SK-N-DZ (cell line): ENCODE data around the gene LRP1B.

Experiments used
- DNase-seq: peaks from one replicate; pipeline ENCODE4 v3.0.0-alpha.2; 2015; ENCODE audit warnings: low spot score

Gene LRP1B

DNA sequence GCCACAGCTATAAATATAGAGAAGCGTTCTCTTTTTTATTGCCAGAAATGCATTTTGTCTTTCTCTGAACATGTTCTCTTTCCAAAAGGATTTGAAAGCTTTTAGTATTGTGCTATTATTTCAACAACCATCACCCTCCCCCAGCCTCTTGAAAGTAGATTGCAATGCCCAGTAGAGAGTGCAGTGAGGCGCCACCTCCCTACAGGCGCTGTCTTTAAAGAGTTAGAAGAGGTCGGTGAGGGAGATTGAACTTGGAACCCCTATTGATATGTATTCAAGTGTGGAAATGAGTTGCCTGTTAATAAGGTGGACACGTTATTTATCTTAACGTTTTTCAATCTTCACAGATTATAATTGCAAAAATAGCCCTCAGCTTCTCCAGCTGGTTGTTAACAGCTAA lies 360.3 kb downstream of the LRP1B start:
- DNase-seq, result no peak

DNA sequence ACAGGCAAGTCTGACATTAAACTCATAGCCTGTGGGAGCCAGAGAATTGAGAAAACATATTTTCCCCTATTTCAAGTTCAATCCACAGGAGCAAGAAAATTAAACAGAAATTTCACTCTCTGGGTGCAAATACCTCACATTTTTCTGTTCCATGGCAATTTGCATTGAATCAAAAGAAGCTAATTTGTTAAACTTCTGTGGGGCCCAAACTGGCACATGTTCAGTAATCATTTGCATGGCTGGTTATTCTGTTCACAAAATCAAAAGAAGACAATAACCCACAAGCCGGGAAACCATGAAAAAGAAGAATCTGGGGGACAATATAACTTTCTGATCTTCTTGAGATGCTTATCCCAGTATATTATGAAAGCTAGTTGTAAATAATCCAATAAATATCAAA lies 363.1 kb downstream of the LRP1B start:
- DNase-seq, result no peak

DNA sequence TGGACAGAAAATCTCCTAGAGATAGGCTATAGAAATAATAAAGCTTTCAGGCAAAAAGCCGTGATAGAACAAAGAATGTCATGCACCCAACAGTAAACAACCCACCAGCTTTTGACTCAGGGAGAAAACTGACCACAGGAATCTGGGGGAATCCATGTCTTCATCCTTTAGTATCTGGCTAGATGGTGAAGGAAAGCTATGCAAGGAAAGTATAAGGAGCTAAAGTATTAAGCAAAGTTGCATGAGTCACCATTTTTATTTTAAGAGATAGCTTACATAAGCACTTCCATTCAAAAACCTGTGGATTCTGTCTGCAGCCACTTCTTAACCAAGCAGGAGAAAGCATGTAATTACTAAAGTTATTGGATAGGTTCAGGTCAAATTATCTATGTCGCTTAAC lies 363.8 kb downstream of the LRP1B start:
- DNase-seq, result no peak

DNA sequence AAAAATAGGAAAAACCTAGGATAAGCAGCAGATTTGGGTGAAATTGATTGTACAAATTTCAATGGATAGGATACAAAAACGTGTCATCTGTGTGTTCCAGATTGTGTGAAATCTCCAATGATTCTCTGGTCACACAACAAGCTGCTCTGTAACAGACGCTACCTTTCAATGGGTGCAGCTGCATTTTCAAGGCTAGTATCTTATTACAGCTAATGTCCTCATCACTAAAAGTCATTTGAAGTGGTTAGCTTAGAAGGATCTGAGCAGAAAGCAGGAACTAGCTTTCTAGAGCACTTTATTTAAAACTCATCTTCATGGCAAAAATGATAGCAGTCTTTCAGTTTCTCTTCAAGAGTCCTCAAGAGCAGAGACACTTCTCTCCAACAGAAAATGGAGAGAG lies 364.6 kb downstream of the LRP1B start:
- no peak for DNase-seq

DNA sequence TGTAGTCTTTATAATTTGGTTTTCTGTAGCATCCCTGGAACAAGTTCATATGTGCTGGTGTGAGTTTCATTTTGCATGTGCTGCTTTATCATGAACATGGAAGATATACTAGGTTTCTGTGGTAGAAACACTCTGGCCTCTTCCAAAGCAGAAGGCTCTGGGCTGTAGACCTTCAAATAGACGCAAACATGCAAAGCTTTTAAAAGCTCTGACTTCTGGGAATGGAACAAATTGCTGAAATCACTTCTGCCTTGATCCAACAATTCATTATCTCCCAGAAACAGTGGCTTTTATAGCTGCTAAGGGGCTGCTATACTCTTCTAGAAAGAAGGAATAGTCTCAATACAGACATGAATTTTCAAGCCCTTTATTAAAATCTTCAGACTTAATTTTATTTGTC lies 382.2 kb downstream of the LRP1B start:
- DNase-seq, result no peak

DNA sequence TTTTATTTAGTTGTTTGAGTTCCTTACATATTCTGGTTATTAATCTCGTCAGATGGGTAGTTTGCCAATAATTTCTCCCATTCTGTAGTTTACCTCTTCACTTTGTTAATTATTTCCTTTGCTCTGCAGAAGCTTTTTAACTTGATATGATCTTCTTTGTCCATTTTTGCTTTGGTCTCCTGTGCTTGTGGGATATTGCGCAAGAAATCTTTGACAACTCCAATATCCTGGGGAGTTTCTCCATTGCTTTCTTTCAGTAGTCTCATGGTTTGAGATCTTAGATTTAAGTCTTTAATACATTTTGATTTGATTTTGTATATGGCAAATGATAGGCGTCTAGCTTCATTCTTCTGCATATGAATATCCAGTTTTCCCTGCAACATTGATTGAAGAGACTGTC lies 389.2 kb downstream of the LRP1B start:
- no peak for DNase-seq

DNA sequence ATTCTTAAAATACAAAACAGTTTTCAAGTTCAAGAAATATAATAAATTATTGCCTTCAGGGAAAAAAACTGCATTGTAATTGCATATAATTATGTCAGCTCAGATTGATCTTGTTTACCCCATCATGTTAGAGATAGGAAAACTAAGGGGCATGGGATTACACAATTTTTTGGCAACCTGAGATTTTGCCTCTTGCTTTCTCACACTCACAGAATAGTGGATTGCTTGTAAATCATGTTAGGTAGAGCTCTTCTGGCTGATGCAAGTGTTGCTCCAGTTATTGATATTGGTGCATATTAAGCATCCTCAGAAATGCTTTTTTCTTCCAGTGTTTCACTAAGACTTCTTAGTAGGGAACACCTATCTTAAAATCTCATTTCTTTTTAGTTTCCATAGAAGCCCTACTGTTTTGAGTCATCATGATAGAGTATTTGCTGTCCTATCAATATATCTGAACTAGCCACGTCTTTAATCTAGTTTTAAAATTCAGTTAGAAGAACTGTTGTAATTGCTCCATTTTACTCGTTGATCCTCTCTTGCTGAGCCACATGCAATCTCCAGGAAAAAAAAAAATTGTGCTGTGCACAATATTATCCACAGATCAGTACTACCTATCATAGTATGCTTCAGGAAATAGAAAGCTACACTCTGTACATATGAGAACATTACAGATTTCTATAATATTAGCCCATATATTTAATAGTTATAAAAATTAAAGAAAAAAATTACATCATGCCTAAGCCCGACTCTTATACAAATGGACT lies 393.1 kb downstream of the LRP1B start:
- no peak for DNase-seq

DNA sequence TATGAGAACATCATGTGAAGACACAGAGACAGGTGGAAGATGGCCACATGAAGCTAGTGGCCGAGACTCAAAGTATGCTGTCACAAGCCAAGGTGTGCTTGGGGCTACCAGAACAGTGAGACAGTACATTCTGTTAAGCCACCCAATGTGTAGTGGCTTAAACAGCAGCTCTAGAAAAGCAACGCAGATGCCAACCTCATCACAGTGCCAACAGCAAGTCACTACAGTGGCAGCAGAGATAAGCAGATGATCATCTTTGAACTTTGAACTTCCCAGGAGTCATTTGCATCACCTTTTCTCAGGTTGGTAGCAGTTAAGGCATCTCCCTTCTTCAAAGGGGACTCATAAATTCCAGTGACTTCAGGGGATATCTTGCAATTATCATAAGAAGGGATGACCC lies 394.4 kb downstream of the LRP1B start:
- DNase-seq, result no peak

DNA sequence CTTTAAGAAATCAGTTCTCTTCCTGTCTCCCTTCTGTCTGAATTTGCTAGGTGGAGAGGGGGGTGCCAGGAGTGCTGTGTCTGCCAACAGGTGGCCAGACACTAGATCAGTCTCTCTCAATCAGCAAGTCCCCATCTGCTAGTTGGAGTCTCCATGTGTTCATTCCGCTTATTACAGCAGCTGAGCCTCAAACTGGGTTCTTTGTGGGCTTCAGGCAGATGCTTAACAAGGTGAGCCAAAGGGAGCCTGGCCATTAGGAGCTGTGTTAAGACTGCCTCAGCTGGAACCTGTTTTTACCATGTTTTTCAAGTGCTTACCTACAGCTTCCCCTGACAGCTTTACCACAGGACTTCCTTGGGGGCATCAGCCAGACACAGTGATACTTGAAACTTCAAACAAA lies 401.9 kb downstream of the LRP1B start:
- peak; percentile 15 for DNase-seq

DNA sequence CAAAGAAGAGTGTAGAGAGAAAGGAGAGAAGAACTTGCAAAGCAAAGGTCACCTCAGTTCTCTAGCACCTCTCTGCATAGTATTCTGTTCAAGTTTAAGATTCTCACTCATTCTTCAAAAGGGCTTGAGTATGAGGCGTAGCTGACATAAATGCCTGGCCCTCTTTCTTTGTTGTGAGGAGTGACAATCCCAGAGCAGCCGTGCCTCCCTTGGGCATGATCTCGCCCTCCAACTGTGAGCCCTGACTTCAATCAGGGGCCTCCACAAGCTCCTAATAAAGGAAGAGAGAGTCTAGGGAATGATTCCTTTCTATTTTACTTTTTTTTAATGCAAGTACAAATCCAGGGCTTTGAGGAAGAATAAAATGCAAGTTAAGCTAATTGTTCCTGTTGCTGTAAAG lies 402.7 kb downstream of the LRP1B start:
- no peak for DNase-seq

DNA sequence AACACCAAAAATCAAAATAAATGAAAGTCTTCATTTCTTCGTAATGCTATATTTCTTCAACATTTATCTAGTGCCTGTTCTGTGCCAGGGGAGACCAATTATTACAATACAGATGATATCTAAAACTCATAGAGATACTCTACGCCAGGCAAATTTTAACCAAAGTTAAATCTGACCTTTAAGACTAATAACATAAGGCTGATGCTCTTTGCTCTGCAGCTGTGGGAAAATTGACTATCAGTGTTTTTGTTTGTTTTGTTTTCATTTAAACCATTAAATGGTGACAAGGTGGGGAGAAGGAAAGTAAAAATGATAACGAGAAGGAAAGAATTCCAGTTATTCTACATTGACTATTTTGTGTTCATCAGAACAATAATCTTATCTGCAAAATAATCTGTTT lies 406.4 kb downstream of the LRP1B start:
- no peak for DNase-seq

DNA sequence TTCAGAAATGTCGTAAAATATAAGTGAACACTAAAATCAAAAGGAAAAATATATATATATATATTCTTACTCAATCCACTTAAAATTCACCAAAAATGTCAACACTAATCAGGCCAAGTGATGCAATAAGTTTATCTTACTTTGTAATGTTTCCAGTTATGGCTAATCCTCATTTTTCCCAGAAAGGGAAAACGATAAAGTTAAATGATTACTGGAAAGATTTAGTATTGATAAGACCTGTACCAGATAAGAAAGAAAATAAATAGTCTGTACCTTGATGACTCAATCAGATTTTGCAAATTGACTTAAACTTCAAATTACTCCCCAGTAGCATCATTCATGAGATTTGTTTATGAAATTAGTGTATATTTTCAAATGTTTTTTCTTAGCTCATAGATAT lies 407.0 kb downstream of the LRP1B start:
- DNase-seq, result no peak

DNA sequence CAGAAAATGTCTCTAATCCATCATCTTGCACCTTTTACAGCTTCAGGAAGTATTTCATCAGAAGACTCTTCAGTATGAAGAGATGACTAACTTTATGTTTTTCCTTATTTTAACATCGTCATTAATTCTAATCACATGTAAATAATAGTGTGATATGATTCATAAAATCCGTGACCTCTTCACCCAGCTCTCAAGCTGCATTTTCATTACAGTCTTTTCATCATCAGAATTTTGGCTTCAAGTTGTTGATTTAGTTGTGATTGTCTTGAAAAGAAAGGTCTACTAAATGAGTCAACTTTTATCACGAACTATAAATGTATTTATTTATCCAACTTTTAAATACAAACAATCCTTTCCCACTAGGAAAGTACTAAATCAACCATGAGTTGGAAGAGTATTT lies 410.3 kb downstream of the LRP1B start:
- no peak for DNase-seq

DNA sequence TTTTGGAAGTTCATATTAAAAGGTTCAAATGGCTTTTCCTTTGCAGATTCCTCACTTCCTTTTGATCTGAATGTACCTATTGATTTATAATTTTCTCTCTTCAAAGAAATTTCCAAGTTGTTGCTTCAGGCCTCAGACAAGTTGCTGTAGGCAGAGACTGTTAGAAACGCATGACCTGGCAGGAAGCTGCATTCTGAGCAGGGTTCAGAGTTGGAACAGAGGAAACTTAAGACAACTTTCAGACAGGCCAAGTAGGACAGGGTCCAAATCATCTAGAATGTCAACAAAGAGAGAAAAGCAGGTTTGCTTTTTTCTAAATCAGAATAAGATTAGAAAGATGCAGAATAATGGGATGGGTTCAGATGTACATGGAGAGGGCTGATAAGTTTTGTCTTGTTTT lies 416.3 kb downstream of the LRP1B start:
- no peak for DNase-seq

DNA sequence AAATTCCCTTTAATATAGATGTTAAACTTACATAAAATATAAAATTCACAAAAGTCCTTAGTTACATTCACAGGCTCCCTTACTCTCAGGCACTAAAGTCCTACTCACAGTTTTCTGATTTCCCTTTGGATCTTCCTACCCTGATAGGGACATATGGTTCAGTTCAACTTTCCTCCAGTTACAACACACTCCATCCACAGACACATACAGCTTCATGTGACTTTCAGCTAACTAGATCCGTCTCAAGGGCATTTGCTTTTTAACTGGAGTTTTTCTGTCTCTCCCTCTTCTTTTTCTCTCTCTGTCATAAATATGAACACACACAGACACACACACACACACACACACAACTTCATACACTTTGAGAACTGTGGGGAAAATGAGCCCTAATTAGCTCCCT lies 419.2 kb downstream of the LRP1B start:
- no peak for DNase-seq

DNA sequence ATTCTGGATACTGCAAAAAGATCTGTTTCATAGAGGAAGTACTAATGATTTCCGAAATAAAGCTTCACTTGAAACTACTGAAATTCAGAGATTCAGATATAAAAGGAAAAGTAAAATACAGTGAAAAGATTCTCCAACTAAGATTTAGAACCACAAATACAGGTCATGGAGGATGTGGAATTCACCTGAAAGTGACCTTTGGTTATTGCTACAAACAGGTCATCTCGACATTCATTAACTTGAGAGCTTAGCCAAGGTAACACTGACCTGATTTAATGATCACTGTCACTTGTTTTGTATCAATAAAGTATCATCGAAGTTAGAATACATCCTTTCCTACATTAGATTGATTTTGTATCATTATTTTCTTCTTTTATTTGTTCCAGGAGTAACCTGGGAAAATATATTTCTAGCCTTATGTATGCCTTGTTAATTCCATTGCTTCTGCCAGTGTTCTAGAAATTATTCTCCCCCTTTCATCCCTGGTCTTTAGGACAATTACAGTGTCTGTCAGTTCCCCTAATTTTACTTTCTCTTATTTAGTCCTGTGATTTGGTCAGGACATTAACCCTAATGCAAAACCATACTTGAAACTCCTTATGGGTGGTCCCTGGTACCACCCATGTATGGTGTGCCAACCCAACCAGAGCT lies 420.1 kb downstream of the LRP1B start:
- DNase-seq, result no peak

DNA sequence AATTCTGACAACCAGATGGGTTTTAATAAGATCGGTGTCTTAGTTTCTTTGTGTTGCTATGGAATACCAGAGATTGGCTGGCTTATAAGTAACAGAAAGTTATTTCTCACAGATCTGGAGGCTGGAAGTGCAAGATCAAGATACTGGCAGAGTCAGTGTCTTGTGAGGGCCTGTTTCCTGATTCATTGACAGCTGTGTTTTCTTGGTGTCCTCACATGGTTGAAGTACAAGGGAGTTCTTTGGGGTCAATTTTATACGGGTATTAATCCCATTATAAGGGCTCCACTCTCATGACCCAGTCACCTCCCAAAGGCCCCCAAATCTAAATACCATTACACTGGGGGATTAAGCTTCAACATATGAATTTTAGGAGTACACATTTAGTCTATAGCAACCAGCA lies 421.1 kb downstream of the LRP1B start:
- DNase-seq, result no peak

DNA sequence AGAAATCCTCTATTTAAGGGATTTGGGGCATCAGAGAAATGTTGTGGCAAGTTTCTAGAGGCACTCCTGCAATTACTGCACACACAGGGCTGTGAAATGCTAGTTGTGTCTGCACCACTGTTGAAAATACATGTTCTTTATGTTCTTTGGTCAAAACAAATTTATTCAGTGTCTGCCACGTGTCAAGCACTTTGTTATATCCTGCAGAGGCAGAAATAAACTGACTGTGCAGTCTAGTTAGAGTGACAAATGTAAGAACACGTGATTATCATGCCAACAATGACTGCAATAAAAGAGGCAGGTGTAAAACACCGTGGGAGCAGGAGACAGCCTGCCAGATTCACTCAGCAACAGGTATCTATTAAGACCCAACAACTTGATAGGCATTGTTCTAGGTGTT lies 423.3 kb downstream of the LRP1B start:
- no peak for DNase-seq

DNA sequence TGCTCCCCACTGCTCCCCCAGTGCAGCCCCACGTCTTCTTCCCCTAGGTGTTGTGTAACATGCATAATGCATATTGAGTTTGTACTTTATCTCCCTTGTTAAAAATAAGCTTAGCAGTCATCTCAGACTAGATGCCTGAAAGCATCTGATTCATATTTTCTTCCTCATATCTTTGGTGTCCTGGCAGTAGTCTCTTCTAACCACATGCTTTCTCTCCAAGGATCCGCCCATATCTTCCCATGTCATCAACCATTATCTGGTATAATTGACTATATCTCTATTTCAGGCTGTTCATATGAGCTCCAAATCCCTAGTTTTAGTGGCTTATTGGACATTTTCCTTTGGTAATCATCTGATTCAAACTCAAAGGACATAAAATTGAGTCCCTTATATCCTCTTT lies 426.3 kb downstream of the LRP1B start:
- DNase-seq, result no peak

DNA sequence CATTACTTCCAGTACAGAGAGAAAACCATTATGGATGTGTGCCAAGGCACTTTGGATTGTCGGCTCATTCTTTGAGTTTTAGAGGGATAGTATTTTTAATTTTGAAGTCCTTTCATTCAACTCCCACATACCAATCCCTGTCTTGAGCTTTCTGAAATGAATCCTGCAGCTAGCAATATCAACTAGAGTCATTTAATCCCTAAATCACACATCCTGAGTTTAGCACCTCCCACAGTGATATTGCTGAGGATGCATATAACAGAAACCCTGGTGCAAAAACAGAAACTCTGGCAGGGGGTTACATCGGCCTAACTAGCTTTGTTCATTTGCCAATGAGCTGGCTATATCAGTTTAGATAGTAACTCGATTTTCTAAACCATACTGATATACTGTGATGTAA lies 427.3 kb downstream of the LRP1B start:
- DNase-seq, result no peak

DNA sequence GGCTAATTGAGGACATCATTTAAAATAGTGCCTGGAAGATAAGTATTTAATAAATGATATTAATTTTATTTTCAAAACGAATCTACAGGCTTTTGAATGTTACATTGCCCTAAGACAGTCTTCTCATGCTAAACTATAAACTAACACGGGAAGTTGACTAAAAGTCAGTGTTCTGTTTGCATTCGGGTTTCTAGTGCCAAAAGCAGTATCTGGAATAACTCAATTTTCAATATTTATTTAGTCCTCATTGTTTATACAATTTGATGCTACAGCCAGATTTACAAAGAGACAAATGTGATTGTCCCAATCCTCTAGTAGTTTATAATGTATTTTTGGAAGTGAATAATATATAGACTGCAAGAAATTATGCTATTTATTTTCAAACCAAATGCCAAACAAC lies 429.2 kb downstream of the LRP1B start:
- DNase-seq, result no peak

DNA sequence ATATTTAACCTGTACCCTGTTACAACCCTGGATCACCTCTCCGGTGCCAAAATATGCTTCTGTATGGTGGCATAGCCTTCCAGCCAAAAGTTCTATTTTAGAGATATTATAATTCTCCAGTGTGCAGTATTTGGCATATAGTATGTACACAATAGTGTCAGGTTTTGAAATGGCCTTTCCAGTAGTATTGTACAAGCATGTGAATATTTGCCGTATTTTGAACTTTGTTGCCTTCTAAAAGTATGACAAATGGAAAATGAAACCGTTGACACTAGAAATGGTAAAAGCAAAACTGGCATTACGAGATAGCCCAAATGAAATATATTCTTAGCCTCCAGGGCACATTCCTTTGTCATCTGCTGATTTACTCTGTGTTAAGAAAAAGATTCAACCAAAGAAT lies 431.2 kb downstream of the LRP1B start:
- DNase-seq, result no peak

DNA sequence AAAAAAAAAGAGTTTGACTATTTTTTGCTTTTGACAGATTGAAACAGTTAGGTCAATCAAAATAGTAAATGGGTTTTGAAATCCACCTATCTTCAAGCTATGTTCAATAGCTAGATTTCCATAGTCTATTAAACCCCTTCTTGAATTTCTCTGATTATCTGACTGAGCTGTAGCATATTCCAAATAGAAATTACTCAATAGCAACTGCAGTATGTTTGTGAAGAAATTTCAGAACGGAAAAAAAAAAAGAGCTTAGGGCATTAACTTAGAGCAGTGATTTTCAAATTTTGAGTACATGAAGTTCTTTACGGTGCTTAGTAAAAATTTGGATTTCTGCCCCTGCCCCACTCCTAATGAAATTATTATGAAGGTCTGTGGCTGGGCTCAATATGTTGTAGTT lies 432.3 kb downstream of the LRP1B start:
- DNase-seq, result no peak

DNA sequence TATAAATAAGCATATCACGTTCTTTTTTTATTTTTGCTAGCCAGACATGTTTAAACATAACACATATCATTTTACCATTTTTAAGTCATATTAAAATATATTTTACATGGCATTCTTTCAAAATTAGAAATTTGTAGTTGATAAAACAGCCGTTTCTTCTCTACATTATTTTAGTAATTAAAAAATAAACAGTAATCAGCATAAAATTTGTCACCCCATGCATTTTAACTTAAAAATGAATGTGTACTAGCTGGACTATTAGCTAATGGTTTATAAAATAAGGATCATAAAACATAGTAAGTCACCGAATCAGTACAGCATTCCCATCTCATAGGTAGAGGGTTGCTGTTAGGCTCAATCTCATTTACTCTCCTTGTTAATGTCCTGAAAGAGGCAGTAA lies 433.8 kb downstream of the LRP1B start:
- DNase-seq, result no peak
